GM18498 (cell line): Measurements from ENCODE around the gene TAGAP.

Experiments
- ATAC-seq: cut with Tn5 transposase; IDR thresholded peaks from one replicate; pipeline ENCODE4 v1.9.1; 2021; ENCODE audit warnings: mild to moderate bottlenecking, moderate library complexity; ENCODE audit not compliant: unreplicated experiment

The TAGAP gene

GRCh38 chr6:159044899-159045727 lies at the start of gene TAGAP:
Gene TAGAP, minus strand, starts transcription at chr6:159044991. Its CDS starts 845 bp downstream, at chr6:159044146.
- peak; percentile 83 for ATAC-seq

GRCh38 chr6:159093609-159094443 lies 49.0 kb upstream of the TAGAP start:
- ATAC-seq, result no peak

GRCh38 chr6:159092631-159093030 lies 47.8 kb upstream of the TAGAP start:
- ATAC-seq, result no peak

GRCh38 chr6:159090530-159091480 lies 46.0 kb upstream of the TAGAP start:
- ATAC-seq, result no peak

- no peak for ATAC-seq
Measured at GRCh38 chr6:159089909-159090308, 45.1 kb upstream of the TAGAP start.

GRCh38 chr6:159089443-159089842 lies 44.7 kb upstream of the TAGAP start:
- no peak for ATAC-seq

- ATAC-seq, result no peak
Measured at GRCh38 chr6:159086033-159086618, 41.3 kb upstream of the TAGAP start.

- no peak for ATAC-seq
Measured at GRCh38 chr6:159085396-159085895, 40.7 kb upstream of the TAGAP start.

- no peak for ATAC-seq
Measured at GRCh38 chr6:159084493-159085091, 39.8 kb upstream of the TAGAP start.

- ATAC-seq, result no peak
Measured at GRCh38 chr6:159083146-159083545, 38.4 kb upstream of the TAGAP start.

- no peak for ATAC-seq
Measured at GRCh38 chr6:159082039-159082815, 37.4 kb upstream of the TAGAP start.

GRCh38 chr6:159080217-159080976 lies 35.6 kb upstream of the TAGAP start:
- peak; percentile 40 for ATAC-seq

GRCh38 chr6:159079367-159079766 lies 34.6 kb upstream of the TAGAP start:
- no peak for ATAC-seq

- ATAC-seq, result no peak
Measured at GRCh38 chr6:159077123-159077522, 32.3 kb upstream of the TAGAP start.

- ATAC-seq, result no peak
Measured at GRCh38 chr6:159075506-159076228, 30.9 kb upstream of the TAGAP start.

GRCh38 chr6:159074876-159075275 lies 30.1 kb upstream of the TAGAP start:
- no peak for ATAC-seq

- ATAC-seq, result no peak
Measured at GRCh38 chr6:159074120-159074684, 29.4 kb upstream of the TAGAP start.
